H9 (cell line): Measurements from ENCODE around the gene TRIM54. TPM values are rescaled to one million over a fixed set of nuclear protein-coding genes. Genes with fewer than 3 reads are reported as not detected.

Experiments used
- DNase-seq: peaks from one replicate; pipeline ENCODE4 v3.0.0-alpha.2; 2017
- H2AFZ ChIP-seq: one replicate; pipeline ENCODE4 v1.6.1; 2013; ENCODE audit warnings: mild to moderate bottlenecking, low read length, control low read depth, moderate library complexity
- H2AK5ac ChIP-seq: 2 replicates; pipeline ENCODE4 v1.6.1; 2013; ENCODE audit warnings: low read length, control low read depth, mixed read lengths; ENCODE audit not compliant: insufficient read length
- H2BK120ac ChIP-seq: one replicate; pipeline ENCODE4 v1.6.1; 2013; ENCODE audit warnings: low read depth, mild to moderate bottlenecking, low read length, control low read depth, inconsistent platforms; ENCODE audit not compliant: poor library complexity, severe bottlenecking
- H2BK12ac ChIP-seq: 2 replicates; pipeline ENCODE4 v1.6.1; 2013; ENCODE audit warnings: low read length, control low read depth, mixed read lengths, low read depth; ENCODE audit not compliant: insufficient read length
- H2BK15ac ChIP-seq: 2 replicates; pipeline ENCODE4 v1.6.1; 2013; ENCODE audit warnings: low read depth, low read length, control low read depth
- H2BK20ac ChIP-seq: one replicate; pipeline ENCODE4 v1.6.1; 2013; ENCODE audit warnings: low read depth, mild to moderate bottlenecking, low read length, control low read depth, inconsistent platforms; ENCODE audit not compliant: poor library complexity, severe bottlenecking
- H2BK5ac ChIP-seq: 2 replicates; pipeline ENCODE4 v1.6.1; 2013; ENCODE audit warnings: low read length, control low read depth, mixed read lengths; ENCODE audit not compliant: insufficient read length
- H3K14ac ChIP-seq: 2 replicates; pipeline ENCODE4 v1.6.1; 2013; ENCODE audit warnings: low read length, control low read depth; ENCODE audit not compliant: insufficient read depth
- H3K18ac ChIP-seq: 2 replicates; pipeline ENCODE4 v1.6.1; 2013; ENCODE audit warnings: low read depth, mild to moderate bottlenecking, mixed read lengths, low read length, control low read depth; ENCODE audit not compliant: insufficient read length
- H3K23ac ChIP-seq: 2 replicates; pipeline ENCODE4 v1.6.1; 2013; ENCODE audit warnings: low read length, control low read depth, mixed read lengths, low read depth; ENCODE audit not compliant: insufficient read length
- H3K23me2 ChIP-seq: 2 replicates; pipeline ENCODE4 v1.6.1; 2013; ENCODE audit warnings: low read depth, mild to moderate bottlenecking, mixed read lengths, low read length, control low read depth; ENCODE audit not compliant: insufficient read length, poor library complexity, severe bottlenecking
- H3K27ac ChIP-seq: 2 replicates; pipeline ENCODE4 v1.5.1; 2013; ENCODE audit warnings: low read length, control low read depth, mixed read lengths, low read depth; ENCODE audit not compliant: insufficient read length
- H3K27me3 ChIP-seq: 2 replicates; pipeline ENCODE4 v1.6.1; 2013; ENCODE audit warnings: low read length, control low read depth, inconsistent platforms; ENCODE audit not compliant: insufficient read depth
- H3K4ac ChIP-seq: 2 replicates; pipeline ENCODE4 v1.6.1; 2013; ENCODE audit warnings: low read depth, mild to moderate bottlenecking, control low read depth, inconsistent platforms, low read length, moderate library complexity
- H3K4me1 ChIP-seq: 2 replicates; pipeline ENCODE4 v1.6.1; 2013; ENCODE audit warnings: low read length, control low read depth, inconsistent platforms; ENCODE audit not compliant: insufficient read depth
- H3K4me2 ChIP-seq: 2 replicates; pipeline ENCODE4 v1.6.1; 2013; ENCODE audit warnings: low read length, control low read depth, mixed read lengths; ENCODE audit not compliant: insufficient read length, insufficient read depth
- H3K56ac ChIP-seq: 2 replicates; pipeline ENCODE4 v1.6.1; 2013; ENCODE audit warnings: low read depth, mild to moderate bottlenecking, mixed read lengths, low read length, control low read depth; ENCODE audit not compliant: insufficient read length
- H3K79me1 ChIP-seq: 2 replicates; pipeline ENCODE4 v1.6.1; 2013; ENCODE audit warnings: low read depth, mild to moderate bottlenecking, moderate library complexity, low read length, control low read depth, inconsistent platforms; ENCODE audit not compliant: insufficient read depth, poor library complexity, severe bottlenecking
- H3K79me2 ChIP-seq: 2 replicates; pipeline ENCODE4 v1.6.1; 2013; ENCODE audit warnings: low read length, control low read depth, inconsistent platforms; ENCODE audit not compliant: insufficient read depth
- H3K9ac ChIP-seq: 2 replicates; pipeline ENCODE4 v1.6.1; 2013; ENCODE audit warnings: low read length, control low read depth, mixed read lengths; ENCODE audit not compliant: insufficient read length; ENCODE audit errors: extremely low read depth
- H3K9me3 ChIP-seq: one replicate; pipeline ENCODE4 v1.6.1; 2013; ENCODE audit warnings: low read depth, low read length, inconsistent platforms; ENCODE audit not compliant: control insufficient read depth
- H3T11ph ChIP-seq: one replicate; pipeline ENCODE4 v1.6.1; 2013; ENCODE audit warnings: mild to moderate bottlenecking, low read length, control low read depth, inconsistent platforms
- H4K20me1 ChIP-seq: one replicate; pipeline ENCODE4 v1.6.1; 2013; ENCODE audit not compliant: control insufficient read depth, insufficient read length, insufficient read depth
- H4K5ac ChIP-seq: 2 replicates; pipeline ENCODE4 v1.6.1; 2013; ENCODE audit warnings: low read depth, mild to moderate bottlenecking, mixed read lengths, low read length, control low read depth; ENCODE audit not compliant: insufficient read length
- H4K8ac ChIP-seq: replicated peaks from 2 replicates; pipeline ENCODE4 v1.6.1; 2013; ENCODE audit warnings: low read length, control low read depth, mixed read lengths, low read depth; ENCODE audit not compliant: insufficient read length
- H4K91ac ChIP-seq: 2 replicates; pipeline ENCODE4 v1.6.1; 2013; ENCODE audit warnings: low read depth, mild to moderate bottlenecking, moderate library complexity, mixed read lengths, low read length, control low read depth; ENCODE audit not compliant: insufficient read length
- H3K27ac Mint-ChIP-seq, 3 experiments: 2 replicates in 2 of 3; 3 replicates in 1 of 3; pipeline ENCODE4 v1.8.0; 2020 to 2021; ENCODE audit warnings: mixed read lengths in 3 of 3, mild to moderate bottlenecking in 1 of 3, moderate library complexity in 1 of 3
- H3K27me3 Mint-ChIP-seq: 2 replicates; pipeline ENCODE4 v1.8.0; 2021; ENCODE audit warnings: low read depth, mild to moderate bottlenecking, moderate library complexity, mixed read lengths
- H3K36me3 Mint-ChIP-seq, 3 experiments: 2 replicates in 2 of 3; 3 replicates in 1 of 3; pipeline ENCODE4 v1.8.0; 2020 to 2021; ENCODE audit warnings: low read depth in 3 of 3, mixed read lengths in 3 of 3; ENCODE audit not compliant: insufficient read depth in 1 of 3
- H3K4me1 Mint-ChIP-seq, 2 experiments: 2 replicates each; pipeline ENCODE4 v1.8.0; 2020; ENCODE audit warnings: mixed read lengths in 2 of 2
- H3K4me3 Mint-ChIP-seq, 2 experiments: 2 replicates in 1 of 2; 3 replicates in 1 of 2; pipeline ENCODE4 v1.8.0; 2020 to 2021; ENCODE audit warnings: mild to moderate bottlenecking in 2 of 2, mixed read lengths in 2 of 2, moderate library complexity in 1 of 2
- H3K9me3 Mint-ChIP-seq, 2 experiments: 2 replicates in 1 of 2; 3 replicates in 1 of 2; pipeline ENCODE4 v1.8.0; 2020; ENCODE audit warnings: mild to moderate bottlenecking in 2 of 2, mixed read lengths in 2 of 2, moderate library complexity in 1 of 2
- WGBS: extraction: QIAGEN DNeasy Blood & Tissue Kit; methylation state at CpG from one replicate; pipeline ENCODE4 v1.1.7; 2013; ENCODE audit warnings: missing lambda C conversion rate, low lambda C conversion rate, mixed read lengths; ENCODE audit not compliant: insufficient read length; ENCODE audit errors: extremely low coverage; 5-methylcytosine and 5-hydroxymethylcytosine counted together
- total RNA-seq: library from RNA; stranded (reverse); gene quantifications from 2 replicates; pipeline ENCODE4 v1.2.1, GENCODE V29; 2021
- TF ChIP-seq, protein P1 (sequence below): fragments of 200-600 bp; sonication (generic); conservative IDR thresholded peaks from 3 replicates; pipeline ENCODE4 v1.8.0; 2021; ENCODE audit warnings: antibody characterized with exemption, mild to moderate bottlenecking

The TRIM54 gene
- total RNA-seq, 1 experiment from 2014 or later, result 5.0 TPM

DNA sequence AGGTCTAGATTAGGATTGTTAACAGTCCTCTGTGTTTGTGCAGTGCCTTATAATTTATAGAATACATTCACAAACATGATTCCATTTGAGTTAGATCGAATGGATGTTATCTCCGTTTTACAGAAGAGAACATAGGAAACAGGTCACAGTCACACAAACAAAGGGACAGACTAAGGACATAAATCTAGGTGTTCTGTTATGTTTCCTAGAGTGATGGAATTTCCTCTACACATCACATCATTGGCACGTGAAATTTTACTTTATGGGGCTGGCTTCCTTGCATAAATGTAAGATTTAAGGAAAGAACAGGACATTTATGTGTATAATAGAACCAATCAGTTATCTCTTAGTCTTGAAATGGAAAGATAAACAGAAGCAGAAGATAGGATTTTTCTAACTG is 6.4 kb downstream of the TRIM54 start:
- WGBS, result no CpG with 5 or more reads among the region's 3 CpGs
- H3K56ac ChIP-seq, result no peak overlapping the region
- no peak overlapping the region for H4K5ac ChIP-seq

More for the DNA sequence above, 6.4 kb downstream of the TRIM54 start:
- Mint-ChIP-seq H3K4me1 (peaks cover 37 to 39% of the 10 kb centered on the region in 2 experiments), H3K27me3 (peaks cover 10% of the 10 kb centered on the region), H3K36me3 (no peaks in the 10 kb centered on the region), H3K27ac (no peak overlapping the region), H3K4me3 (no peak overlapping the region), H3K9me3 (no peaks in the 10 kb centered on the region)
- no peaks in the 10 kb centered on the region for H3K23me2 ChIP-seq
- no peak for DNase-seq
- H3K4ac ChIP-seq, result no peak overlapping the region
- no peak overlapping the region for H2BK120ac ChIP-seq
- TF ChIP-seq, protein P1, sequence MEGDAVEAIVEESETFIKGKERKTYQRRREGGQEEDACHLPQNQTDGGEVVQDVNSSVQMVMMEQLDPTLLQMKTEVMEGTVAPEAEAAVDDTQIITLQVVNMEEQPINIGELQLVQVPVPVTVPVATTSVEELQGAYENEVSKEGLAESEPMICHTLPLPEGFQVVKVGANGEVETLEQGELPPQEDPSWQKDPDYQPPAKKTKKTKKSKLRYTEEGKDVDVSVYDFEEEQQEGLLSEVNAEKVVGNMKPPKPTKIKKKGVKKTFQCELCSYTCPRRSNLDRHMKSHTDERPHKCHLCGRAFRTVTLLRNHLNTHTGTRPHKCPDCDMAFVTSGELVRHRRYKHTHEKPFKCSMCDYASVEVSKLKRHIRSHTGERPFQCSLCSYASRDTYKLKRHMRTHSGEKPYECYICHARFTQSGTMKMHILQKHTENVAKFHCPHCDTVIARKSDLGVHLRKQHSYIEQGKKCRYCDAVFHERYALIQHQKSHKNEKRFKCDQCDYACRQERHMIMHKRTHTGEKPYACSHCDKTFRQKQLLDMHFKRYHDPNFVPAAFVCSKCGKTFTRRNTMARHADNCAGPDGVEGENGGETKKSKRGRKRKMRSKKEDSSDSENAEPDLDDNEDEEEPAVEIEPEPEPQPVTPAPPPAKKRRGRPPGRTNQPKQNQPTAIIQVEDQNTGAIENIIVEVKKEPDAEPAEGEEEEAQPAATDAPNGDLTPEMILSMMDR, result no peak
- no peak overlapping the region for H3K23ac ChIP-seq
- no peaks in the 10 kb centered on the region for H3K27me3 ChIP-seq
- H3K9me3 ChIP-seq, result no peaks in the 10 kb centered on the region
- H3K79me2 ChIP-seq, result no peaks in the 10 kb centered on the region
- H4K20me1 ChIP-seq, result no peaks in the 10 kb centered on the region
- H3K4me1 ChIP-seq, result no peaks in the 10 kb centered on the region; the same call in none of the 2 replicates
- no peak overlapping the region for H2BK5ac ChIP-seq
- H4K8ac ChIP-seq, result no peak overlapping the region
- no peak overlapping the region for H2BK15ac ChIP-seq
- no peak overlapping the region for H3K4me2 ChIP-seq
- no peak overlapping the region for H2AFZ ChIP-seq
- no peak overlapping the region for H3T11ph ChIP-seq
- H2BK20ac ChIP-seq, result no peak overlapping the region
- no peak overlapping the region for H2BK12ac ChIP-seq
- H2AK5ac ChIP-seq, result no peak overlapping the region
- no peak overlapping the region for H3K18ac ChIP-seq
- no peak overlapping the region for H3K27ac ChIP-seq
- no peak overlapping the region for H3K14ac ChIP-seq
- no peak overlapping the region for H4K91ac ChIP-seq
- no peaks in the 10 kb centered on the region for H3K79me1 ChIP-seq
- no peak overlapping the region for H3K9ac ChIP-seq
